OCI-LY1 (cell line): Measurements from ENCODE around the gene COL7A1.

Experiments used
- EZH2 ChIP-seq: fragments of 200-600 bp; sonication (generic), shearing (Covaris generic); IDR thresholded peaks from 2 replicates; pipeline ENCODE4 v1.8.0; 2017; ENCODE audit warnings: borderline replicate concordance, mixed run types, mild to moderate bottlenecking, antibody characterized with exemption, low read length, moderate library complexity, mixed read lengths
- TF ChIP-seq, protein P1 (sequence below): fragments of 200-600 bp; sonication (generic), shearing (Covaris generic); IDR thresholded peaks from 2 replicates; pipeline ENCODE4 v1.5.1; 2017; ENCODE audit warnings: mild to moderate bottlenecking, antibody characterized with exemption, low read length, moderate library complexity, mixed read lengths

DNA sequence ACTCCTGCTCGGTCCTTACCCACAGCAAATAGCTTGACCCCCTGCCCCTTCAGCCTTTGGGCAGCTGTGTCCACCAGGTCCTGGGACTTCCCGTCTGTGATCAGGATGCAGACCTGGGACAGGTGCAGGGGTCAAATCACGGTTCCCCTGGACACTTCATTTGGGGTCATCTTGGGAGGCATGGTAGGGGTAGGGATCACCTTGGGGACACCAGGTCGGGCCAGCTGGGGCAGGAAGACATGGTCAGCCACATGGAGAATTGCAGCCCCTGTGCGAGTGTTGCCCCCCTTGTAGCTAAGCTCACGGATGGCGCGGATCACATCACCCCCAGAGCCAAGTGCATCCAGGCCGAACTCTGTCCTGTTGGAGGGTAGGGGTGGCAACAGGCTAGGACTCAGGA, 1.8 kb downstream of the COL7A1 start:
- TF ChIP-seq EZH2: no peak
- TF ChIP-seq, protein P1, sequence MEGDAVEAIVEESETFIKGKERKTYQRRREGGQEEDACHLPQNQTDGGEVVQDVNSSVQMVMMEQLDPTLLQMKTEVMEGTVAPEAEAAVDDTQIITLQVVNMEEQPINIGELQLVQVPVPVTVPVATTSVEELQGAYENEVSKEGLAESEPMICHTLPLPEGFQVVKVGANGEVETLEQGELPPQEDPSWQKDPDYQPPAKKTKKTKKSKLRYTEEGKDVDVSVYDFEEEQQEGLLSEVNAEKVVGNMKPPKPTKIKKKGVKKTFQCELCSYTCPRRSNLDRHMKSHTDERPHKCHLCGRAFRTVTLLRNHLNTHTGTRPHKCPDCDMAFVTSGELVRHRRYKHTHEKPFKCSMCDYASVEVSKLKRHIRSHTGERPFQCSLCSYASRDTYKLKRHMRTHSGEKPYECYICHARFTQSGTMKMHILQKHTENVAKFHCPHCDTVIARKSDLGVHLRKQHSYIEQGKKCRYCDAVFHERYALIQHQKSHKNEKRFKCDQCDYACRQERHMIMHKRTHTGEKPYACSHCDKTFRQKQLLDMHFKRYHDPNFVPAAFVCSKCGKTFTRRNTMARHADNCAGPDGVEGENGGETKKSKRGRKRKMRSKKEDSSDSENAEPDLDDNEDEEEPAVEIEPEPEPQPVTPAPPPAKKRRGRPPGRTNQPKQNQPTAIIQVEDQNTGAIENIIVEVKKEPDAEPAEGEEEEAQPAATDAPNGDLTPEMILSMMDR: no peak
